ENCODE results near the gene SLC25A48.

The SLC25A48 gene

GRCh38 chr5:135887447-135887864, 53.0 kb downstream of the SLC25A48 start:
- H3K4me3 ChIP-seq (ENCODE audit: low read depth, low read length): no peak overlapping the region
- in situ Hi-C loops (cut with HindIII; ENCODE audit: low sequenced_read_pairs): no loop called here
- peak; percentile 79 for TF ChIP-seq CTCF (IDR thresholded peaks at IDR 0.05; ENCODE audit: low read depth, low read length)
- peak; percentile 68 for DNase-seq (ENCODE audit: low read depth, low spot score)

- no peak overlapping the region for H3K4me3 ChIP-seq (ENCODE audit: low read depth, low read length)
- in situ Hi-C loops (cut with HindIII; ENCODE audit: low sequenced_read_pairs): no loop called here
- TF ChIP-seq CTCF (IDR thresholded peaks at IDR 0.05; ENCODE audit: low read depth, low read length): no peak
- DNase-seq (ENCODE audit: low read depth, low spot score): peak; percentile 34
Measured at GRCh38 chr5:135887881-135888614, 53.6 kb downstream of the SLC25A48 start.

GRCh38 chr5:135890296-135890695, 55.8 kb downstream of the SLC25A48 start:
- in situ Hi-C loops (cut with HindIII; ENCODE audit: low sequenced_read_pairs): no loop called here
- TF ChIP-seq CTCF (IDR thresholded peaks at IDR 0.05; ENCODE audit: low read depth, low read length): no peak
- no peak overlapping the region for H3K4me3 ChIP-seq (ENCODE audit: low read depth, low read length)
- DNase-seq (ENCODE audit: low read depth, low spot score): no peak

GRCh38 chr5:135890867-135891266, 56.4 kb downstream of the SLC25A48 start:
- TF ChIP-seq CTCF (IDR thresholded peaks at IDR 0.05; ENCODE audit: low read depth, low read length): no peak
- no peak for DNase-seq (ENCODE audit: low read depth, low spot score)
- no peak overlapping the region for H3K4me3 ChIP-seq (ENCODE audit: low read depth, low read length)
- in situ Hi-C loops (cut with HindIII; ENCODE audit: low sequenced_read_pairs): no loop called here

- no peak for TF ChIP-seq CTCF (IDR thresholded peaks at IDR 0.05; ENCODE audit: low read depth, low read length)
- H3K4me3 ChIP-seq (ENCODE audit: low read depth, low read length): no peak overlapping the region
- no peak for DNase-seq (ENCODE audit: low read depth, low spot score)
- in situ Hi-C loops (cut with HindIII; ENCODE audit: low sequenced_read_pairs): no loop called here
Measured at GRCh38 chr5:135891268-135891667, 56.8 kb downstream of the SLC25A48 start.

- peak; percentile 31 for TF ChIP-seq CTCF (IDR thresholded peaks at IDR 0.05; ENCODE audit: low read depth, low read length)
- in situ Hi-C loops (cut with HindIII; ENCODE audit: low sequenced_read_pairs): no loop called here
- no peak for DNase-seq (ENCODE audit: low read depth, low spot score)
- no peak overlapping the region for H3K4me3 ChIP-seq (ENCODE audit: low read depth, low read length)
Measured at GRCh38 chr5:135891791-135892190, 57.3 kb downstream of the SLC25A48 start.
